Hair follicle dermal papilla cell (primary cell): ENCODE measurements around the gene NFKBIB. TPM values are rescaled to one million over a fixed set of nuclear protein-coding genes. Genes with fewer than 3 reads are reported as not detected.

Experiments used
- total RNA-seq: library from RNA; depleted of rRNA; stranded (reverse); fragments of >200 nt; gene quantifications from 2 replicates; pipeline ENCODE4 v1.2.3, GENCODE V29; 2012

NFKBIB gene
- 8.1 and 9.9 TPM in 2 replicates for total RNA-seq

GRCh38 chr19:38899447-38900201 is at the start of gene NFKBIB, which contains the start of gene SIRT2:
NFKBIB (plus strand) TSS chr19:38899969; CDS start chr19:38900033, 64 bp downstream.
SIRT2 (minus strand) TSS chr19:38899618; CDS start chr19:38899521, 97 bp downstream.

DNA sequence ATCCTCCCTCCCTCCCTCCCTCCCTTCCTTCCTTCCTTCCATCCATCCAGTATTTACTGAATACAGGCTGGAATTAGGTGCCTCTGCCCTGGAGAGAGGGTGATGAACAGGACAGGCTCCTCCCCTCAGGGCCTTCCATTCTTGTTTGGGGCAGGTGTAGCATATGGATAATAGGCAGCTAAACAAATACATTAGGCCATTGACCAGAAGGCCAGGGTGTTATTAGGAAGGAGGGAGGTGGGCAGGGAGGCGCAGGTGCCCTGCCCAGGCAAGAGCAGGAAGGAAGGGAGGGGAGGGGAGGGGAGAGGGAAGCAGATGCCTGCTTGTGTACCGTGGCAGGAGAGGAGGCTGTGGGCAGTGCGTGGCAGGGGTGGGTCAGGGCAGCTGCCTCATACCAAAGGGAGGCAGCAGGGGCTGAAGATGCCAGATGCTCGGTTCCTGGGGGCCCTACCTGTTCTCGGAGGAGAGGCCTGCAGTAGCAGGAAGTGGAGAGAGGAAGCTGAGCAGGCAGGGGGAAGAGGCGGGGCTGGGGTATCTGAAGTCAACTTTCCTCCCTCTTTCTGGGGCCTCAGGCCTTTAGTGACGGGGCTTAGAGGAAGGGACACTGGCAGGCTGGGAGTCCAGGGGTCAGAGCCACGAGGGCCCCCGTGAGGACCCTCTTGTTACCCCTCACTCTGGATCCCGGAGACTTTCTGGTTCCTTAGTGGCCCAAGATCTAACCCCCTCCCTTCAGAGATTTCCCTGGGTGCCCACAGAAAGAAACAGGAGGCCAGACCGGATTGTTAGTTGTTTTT is 21.8 kb upstream of the NFKBIB start, which contains the start of gene RINL:
Gene RINL, minus strand, starts transcription at position 495 of the 794 bp plus-strand sequence. CDS start 1,533 bp downstream, outside the sequence.

GRCh38 chr19:38929929-38930775 is 30.4 kb downstream of the NFKBIB start, which contains the start of gene SARS2:
SARS2 (minus strand) TSS chr19:38930763; CDS start chr19:38930736, 27 bp downstream.

DNA sequence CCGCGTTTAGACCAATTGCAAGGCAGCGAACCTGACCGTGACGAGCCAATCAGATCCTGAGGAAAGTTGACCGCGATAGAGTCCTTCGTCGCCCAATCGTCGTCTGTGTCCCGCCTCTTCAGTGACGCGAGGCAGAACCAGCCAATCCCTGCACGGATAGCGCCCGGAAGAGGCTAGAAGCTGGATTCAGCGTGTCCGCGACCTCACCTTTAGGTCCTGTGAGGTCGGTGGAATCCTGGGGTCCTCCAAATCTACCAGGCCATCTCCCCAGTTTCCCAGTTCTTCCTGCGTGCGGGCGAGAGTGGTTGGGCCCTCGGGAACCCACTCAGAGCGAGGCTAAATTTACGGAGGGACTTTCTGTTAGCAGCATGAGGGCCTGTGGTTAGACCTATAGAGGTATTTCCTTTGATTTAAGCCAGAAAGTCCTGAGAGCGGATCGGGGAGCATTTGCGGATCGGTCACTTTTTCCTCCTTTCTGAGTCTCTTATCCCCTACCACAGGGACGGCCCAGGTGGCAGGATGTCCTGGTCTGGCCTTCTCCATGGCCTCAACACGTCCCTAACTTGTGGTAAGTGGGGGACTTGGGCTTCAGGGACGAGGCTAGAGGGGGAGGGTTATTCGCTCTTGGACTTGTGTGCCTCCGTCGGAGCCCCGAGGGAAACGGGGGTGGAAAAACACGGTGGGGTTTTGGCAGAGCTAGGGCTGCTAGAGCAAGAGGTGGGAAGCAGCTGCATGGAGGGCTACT is 31.2 kb downstream of the NFKBIB start, which contains the start of gene MRPS12:
Gene MRPS12, plus strand, starts transcription at position 169 of the 745 bp plus-strand sequence. Its CDS starts 351 bp downstream, at position 520.

Other genes starting within 250 kb of the NFKBIB start
- gene CAPN12, start 155.5 kb upstream of the NFKBIB start, total RNA-seq: 0.24 and 0.65 TPM in 2 replicates
- not detected in 2 replicates for gene LGALS7, start 126.5 kb upstream of the NFKBIB start, total RNA-seq
- 0.97 TPM in 1 of 2 replicates, not detected in the other for gene LGALS7B, start 110.8 kb upstream of the NFKBIB start, total RNA-seq
- not detected in 2 replicates for gene LGALS4, start 87.0 kb upstream of the NFKBIB start, total RNA-seq
- 61.2 and 70.1 TPM in 2 replicates for gene ECH1, start 68.2 kb upstream of the NFKBIB start, total RNA-seq
- gene HNRNPL, start 50.0 kb upstream of the NFKBIB start, total RNA-seq: 232 and 246 TPM in 2 replicates
- gene RINL, start 21.7 kb upstream of the NFKBIB start, total RNA-seq: 1.9 and 2.6 TPM in 2 replicates
- 64.1 and 65.9 TPM in 2 replicates for gene SIRT2, start 351 bp upstream of the NFKBIB start, total RNA-seq
- not detected in 2 replicates for gene CCER2, start 12.2 kb downstream of the NFKBIB start, total RNA-seq
- gene SARS2, start 30.8 kb downstream of the NFKBIB start, total RNA-seq: 26.0 and 35.8 TPM in 2 replicates
- gene MRPS12, start 31.0 kb downstream of the NFKBIB start, total RNA-seq: 15.7 and 18.1 TPM in 2 replicates
- 28.4 and 34.6 TPM in 2 replicates for gene FBXO17, start 75.8 kb downstream of the NFKBIB start, total RNA-seq
- 2.8 and 3.4 TPM in 2 replicates for gene FBXO27, start 132.6 kb downstream of the NFKBIB start, total RNA-seq
- 0.36 and 1.1 TPM in 2 replicates for gene ACP7, start 184.4 kb downstream of the NFKBIB start, total RNA-seq
- gene PAK4, start 225.8 kb downstream of the NFKBIB start, total RNA-seq: 8.1 and 14.9 TPM in 2 replicates